AG10803 (cell line): ENCODE data around the gene KANK2.
A peak's percentile ranks its signal among the peaks of the same experiment; 100 is the strongest.

Experiments
- DNase-seq: peaks from one replicate; pipeline ENCODE4 v3.0.0; 2010; ENCODE audit warnings: low read depth
- H3K4me3 ChIP-seq: 2 replicates; pipeline ENCODE4 v1.5.1; 2011; ENCODE audit warnings: mild to moderate bottlenecking, low read length, control low read depth
- TF ChIP-seq, protein P1 (sequence below): conservative IDR thresholded peaks from 2 replicates; pipeline ENCODE4 v1.5.1; 2011; ENCODE audit warnings: mild to moderate bottlenecking, low read length, control low read depth, inconsistent platforms

KANK2 gene

DNA sequence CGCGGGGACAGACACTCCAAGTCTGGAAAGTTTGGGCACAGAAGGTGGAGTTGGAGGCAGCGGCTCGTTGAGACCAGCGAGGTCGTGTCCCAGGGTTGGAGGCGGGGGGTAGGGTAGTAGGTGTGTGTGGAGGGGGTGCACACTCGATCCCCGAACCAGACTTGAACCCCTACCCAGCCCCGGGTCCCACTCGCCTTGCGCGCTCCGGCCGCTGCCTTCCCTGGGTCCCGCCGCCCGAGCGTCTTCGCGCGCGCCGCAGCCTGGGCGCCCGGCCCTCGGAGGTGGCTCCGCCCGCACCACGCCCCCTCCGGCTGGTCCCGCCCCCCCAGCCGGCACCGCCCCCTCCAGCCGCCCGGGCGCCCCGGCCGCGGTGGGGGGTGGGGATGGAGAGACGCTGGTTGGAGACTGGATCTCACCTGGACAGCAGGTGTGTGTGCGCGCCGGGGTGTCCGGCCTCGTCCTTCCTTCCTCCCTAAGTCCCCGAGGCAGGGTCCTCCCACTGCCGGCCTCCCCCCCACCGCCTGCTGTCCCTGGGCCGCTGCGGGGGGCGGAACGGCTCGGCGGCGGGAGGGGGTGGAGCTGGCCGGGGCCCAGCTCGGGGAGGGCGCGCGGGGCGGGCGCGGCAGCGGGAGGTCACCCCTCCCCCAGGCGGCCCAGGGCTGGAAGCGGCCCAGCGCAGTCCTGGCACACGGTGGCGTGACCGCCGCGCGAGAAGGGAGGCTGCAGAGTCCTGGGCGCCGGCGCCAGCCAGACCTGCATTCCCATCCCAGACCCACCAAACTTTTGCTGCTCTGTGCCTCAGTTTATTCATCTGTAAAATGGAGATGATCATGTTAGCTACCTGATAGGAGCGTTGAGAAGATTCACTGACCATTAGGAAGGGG, at the start of gene KANK2:
TSS of gene KANK2 (minus strand) at position 255 of the 884 bp plus-strand sequence. CDS start 3,034 bp downstream, outside the sequence.
- DNase-seq: peak; percentile 63
- H3K4me3 ChIP-seq: peak within 1 kb of the TSS; percentile 97
- TF ChIP-seq, protein P1, sequence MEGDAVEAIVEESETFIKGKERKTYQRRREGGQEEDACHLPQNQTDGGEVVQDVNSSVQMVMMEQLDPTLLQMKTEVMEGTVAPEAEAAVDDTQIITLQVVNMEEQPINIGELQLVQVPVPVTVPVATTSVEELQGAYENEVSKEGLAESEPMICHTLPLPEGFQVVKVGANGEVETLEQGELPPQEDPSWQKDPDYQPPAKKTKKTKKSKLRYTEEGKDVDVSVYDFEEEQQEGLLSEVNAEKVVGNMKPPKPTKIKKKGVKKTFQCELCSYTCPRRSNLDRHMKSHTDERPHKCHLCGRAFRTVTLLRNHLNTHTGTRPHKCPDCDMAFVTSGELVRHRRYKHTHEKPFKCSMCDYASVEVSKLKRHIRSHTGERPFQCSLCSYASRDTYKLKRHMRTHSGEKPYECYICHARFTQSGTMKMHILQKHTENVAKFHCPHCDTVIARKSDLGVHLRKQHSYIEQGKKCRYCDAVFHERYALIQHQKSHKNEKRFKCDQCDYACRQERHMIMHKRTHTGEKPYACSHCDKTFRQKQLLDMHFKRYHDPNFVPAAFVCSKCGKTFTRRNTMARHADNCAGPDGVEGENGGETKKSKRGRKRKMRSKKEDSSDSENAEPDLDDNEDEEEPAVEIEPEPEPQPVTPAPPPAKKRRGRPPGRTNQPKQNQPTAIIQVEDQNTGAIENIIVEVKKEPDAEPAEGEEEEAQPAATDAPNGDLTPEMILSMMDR: no peak

DNA sequence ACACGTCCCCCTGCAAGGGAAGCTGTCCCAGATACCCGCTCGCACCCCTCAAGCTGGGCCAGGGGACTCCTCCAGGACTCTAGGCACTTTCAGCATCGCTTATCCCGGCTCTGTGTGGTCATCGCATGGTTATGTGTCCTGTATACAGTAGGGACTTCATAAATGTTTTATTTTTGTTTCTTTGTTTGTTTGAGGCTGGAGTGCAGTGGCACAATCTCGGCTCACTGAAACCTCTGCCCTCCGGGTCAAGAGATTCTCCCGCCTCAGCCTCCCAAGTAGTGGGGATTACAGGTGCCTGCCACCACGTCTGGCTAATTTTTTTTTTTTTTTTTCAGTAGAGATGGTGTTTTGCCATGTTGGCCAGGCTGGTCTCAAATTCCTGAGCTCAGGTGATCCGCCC, 49.6 kb upstream of the KANK2 start:
- TF ChIP-seq, protein P1: no peak
- no peak for DNase-seq
- no peak overlapping the region for H3K4me3 ChIP-seq

DNA sequence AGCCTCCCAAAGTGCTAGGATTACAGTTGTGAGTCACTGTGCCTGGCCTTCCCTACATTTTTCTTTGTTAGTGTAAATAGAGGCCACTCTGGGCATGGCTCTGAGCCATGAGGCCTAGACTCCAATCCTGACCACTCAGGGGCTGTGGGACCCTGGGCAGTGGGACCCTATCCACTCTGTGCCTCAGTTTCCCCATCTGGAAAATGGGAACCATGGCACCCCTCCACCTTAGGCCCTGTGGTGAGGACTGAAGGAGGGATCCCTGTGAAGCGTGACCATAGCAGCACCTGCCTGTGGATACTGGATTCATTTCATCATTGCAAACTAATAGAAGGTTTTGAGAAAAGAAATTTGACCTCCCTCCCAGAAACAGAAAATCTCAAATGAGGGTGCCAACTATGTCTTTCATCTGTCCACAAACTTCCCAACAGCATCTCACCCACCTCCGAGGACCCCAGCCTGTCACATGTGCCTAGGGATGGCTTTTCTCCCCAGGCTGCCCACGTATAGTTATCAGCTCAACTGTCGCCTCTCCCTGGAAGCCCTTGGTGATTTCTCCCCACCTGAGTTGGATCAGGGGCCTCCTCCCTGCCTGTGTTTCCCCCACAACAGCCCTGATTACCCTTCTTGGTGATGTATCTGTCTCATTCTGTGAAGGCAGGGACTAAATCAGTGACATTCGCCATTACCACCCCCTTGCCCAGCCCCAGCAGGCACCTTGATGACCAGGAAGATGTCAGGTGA, 47.7 kb upstream of the KANK2 start:
- TF ChIP-seq, protein P1: no peak
- DNase-seq: no peak
- no peak overlapping the region for H3K4me3 ChIP-seq

DNA sequence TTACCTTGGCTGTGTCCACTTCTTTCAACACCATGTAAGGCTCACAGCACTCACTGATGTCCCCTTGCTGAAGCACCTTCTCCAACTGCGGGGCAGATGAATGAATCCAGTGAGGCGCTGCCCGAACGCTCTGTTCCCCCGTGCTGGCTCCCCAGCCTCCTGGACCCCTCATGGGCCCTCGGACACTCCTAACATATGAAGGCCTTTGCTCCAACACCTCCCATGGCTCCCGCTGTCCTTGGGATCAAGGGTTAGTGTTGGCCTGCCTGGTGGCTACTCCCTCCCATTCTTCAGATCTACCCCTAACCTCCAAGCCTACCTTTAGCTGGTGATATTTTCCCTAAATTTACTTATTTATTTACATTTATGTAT, 46.4 kb upstream of the KANK2 start:
- H3K4me3 ChIP-seq: no peak overlapping the region
- TF ChIP-seq, protein P1: no peak
- no peak for DNase-seq

DNA sequence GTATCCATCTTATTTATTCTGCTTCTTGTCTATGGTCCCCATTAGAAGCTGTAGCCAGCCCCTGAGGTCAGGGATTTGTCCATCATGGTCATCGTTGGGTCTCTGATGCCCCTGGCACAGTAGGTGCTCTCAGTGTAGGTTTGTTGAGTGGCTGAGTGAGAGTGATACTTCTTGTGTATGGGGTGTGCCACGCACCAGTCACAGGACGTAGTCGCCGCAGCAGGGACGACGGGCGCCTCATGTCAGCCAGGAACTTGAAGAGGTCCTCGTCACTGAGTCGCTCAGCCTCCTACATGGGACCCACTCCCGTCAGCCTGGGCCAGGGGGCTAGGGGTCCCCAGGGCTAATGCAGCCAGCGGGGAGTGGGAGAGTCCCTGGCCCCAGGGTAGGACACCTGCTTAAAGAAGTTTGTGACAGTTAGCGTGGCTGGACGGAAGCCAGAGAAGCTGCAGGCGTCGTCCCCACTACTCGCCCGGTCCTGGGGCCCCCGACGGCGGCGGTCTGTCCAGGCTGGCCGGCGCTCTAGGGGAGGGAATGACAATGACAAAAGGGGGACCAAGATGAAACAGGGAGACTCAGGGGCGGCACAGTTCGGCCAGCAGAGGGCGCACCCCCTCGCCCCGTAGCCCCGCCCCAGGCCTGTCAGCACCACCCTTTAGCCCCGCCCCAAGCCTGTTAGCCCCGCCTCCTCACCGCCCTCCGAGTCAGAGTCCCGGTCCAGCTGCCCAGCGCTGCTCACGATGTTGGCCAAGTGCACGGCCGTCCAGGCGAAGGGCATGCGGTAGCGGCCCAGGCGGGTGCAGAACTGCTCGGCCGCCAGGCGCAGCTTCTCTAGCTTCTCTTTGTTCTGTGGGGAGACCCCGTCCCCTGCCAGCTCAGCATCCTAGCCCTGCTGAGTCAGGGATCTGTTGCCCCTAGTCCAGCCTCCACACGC, 45.8 kb upstream of the KANK2 start:
- TF ChIP-seq, protein P1: peak; percentile 54
- H3K4me3 ChIP-seq: no peak overlapping the region
- peak; percentile 66 for DNase-seq

DNA sequence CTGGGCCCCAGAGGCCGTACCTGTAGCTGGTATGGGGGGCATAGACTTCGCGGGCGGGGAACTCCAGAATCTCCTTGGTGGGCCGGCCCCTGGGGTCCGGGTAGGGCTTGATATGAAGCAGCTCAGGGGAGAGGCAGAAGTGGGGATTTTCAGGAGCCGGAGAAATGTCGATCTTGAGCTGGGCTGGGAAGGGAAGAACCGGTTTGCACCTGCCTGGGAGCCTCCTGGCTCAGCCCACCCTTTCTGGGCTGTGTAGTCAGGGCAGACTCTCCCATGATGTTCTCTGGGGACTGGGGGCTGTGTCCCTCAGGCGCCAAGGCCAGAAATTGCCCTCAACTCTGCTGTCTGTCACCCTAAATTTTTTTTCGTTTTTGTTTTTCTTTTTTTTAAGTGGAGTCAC, 44.7 kb upstream of the KANK2 start:
- no peak for DNase-seq
- TF ChIP-seq, protein P1: no peak
- no peak overlapping the region for H3K4me3 ChIP-seq
